GM13976 (cell line): Measurements from ENCODE around the gene CELA1.
"Not testable (repeated sequence)": the region's sequence is repeated elsewhere in the genome, so short reads cannot be mapped to it uniquely, and the experiment has no call there.

Source experiments
- DNase-seq: peaks from one replicate; pipeline ENCODE4 v3.0.0; 2012; ENCODE audit warnings: low spot score
- CTCF ChIP-seq: IDR thresholded peaks from 2 replicates; pipeline ENCODE4 v1.5.1; 2012; ENCODE audit warnings: borderline replicate concordance, mild to moderate bottlenecking; ENCODE audit not compliant: insufficient read depth; ENCODE audit errors: extremely low read depth, missing control alignments, control extremely low read depth
- in situ Hi-C: fragments of 300-500 bp; cut with MboI; formaldehyde crosslinking; loops from one replicate; pipeline ENCODE4 v1.12.0; 2022; ENCODE audit warnings: low sequenced_read_pairs, mixed read lengths, inconsistent platforms; ENCODE audit not compliant: unreplicated experiment

Gene CELA1

DNA sequence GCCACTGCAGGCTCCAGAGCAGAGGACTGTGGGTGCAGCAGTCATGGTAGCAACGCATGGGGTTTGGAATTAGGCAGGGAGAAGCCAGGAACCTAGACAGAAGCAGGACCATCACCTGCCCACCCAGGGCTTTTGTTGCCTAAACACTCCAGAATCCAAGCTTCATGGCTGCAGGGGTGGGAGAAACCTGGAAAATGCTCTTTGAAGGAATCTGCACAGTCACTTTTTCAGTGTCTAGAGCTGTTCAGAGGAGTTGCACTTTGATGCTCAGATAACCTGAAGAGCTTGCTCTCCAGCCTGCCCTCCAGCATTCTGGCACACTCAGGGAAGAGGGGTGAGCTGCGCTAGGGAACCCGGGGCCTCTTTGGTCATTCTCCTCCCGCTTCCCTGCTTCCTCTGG is 1.6 kb upstream of the CELA1 start:
- no peak for DNase-seq
- no peak for TF ChIP-seq CTCF
- in situ Hi-C loops, result no loop called here

DNA sequence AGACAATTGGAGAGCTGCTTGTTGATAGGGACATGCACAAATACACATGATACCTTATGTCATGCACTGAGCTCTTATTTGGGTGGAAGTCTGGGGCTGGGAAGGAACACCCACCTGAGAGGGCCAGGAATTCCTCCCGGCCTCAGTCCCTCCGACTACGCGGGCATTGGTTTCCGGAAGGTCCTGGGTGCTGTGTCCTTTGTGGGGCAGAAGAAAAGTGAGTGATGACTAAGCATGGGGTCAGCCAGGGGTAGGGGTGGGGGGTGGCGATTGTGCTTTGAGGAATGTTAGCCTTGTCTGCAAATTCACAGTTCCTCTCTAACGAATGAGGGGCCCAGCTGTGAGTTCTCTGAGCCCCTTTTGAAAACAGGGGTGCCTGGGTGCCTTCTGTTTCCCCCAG is 798 bp downstream of the CELA1 start:
- in situ Hi-C loops, result no loop called here
- no peak for TF ChIP-seq CTCF
- DNase-seq, result no peak

DNA sequence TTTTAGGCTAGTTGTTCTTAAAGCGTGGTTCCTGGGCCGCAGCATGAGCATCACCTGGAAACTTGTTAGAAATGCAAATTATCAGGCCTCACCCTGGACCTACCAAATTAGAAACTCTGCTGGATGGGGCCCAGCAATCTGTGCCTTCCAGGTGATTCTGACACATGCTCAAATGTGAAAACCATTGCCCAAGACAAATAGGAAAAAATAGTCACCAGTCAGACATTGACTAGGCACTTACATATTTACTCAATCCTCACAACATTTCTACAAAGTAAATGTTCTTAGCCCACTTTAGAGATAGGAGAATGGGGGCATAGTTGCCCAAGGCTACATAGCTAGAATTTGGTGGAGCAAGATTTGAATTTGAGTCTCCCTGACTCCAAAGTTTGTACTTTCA is 3.3 kb downstream of the CELA1 start:
- no peak for DNase-seq
- TF ChIP-seq CTCF, result no peak
- in situ Hi-C loops, result loop anchor here (5.0 kb wide), 1 partner anchor 296 kb away; the partner anchor contains the start of gene LETMD1

- DNase-seq, result no peak
- in situ Hi-C loops, result loop anchor here (5.0 kb wide), 1 partner anchor 295 kb away; the partner anchor contains the start of gene LETMD1
- TF ChIP-seq CTCF, result no peak
Observed at GRCh38 chr12:51342416-51342815, 4.1 kb downstream of the CELA1 start.

GRCh38 chr12:51341251-51342007 is 5.0 kb downstream of the CELA1 start:
- TF ChIP-seq CTCF, result peak; percentile 96
- DNase-seq, result peak; percentile 75
- in situ Hi-C loops, result loop anchor here (5.0 kb wide), 1 partner anchor 294 kb away; the partner anchor contains the start of gene LETMD1

DNA sequence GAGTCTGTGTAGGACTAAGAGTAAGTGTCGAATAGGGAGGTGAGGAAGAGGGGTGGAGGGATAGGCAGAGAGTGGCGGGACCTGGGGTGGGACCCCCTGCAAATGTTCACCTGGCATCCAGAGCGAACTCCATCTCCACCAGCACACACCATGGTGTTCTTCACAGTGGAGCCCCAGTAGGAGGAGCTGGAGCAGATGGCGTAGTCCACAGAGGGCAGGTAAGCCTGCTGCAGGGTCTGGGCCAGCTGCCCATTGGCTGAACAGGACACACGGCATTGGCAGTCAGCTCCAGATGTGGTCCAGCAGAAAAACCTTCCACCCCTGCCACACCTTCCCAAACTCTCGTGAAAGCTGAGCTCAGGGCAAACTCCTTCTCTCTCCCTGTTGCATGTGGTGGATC is 6.7 kb downstream of the CELA1 start:
- DNase-seq, result no peak
- TF ChIP-seq CTCF, result no peak
- in situ Hi-C loops, result loop anchor here (5.0 kb wide), 1 partner anchor 292 kb away; the partner anchor contains the start of gene LETMD1

GRCh38 chr12:51337336-51337735 is 9.1 kb downstream of the CELA1 start:
- in situ Hi-C loops, DNase-seq: not testable (repeated sequence)
